ENCODE data around the gene SDF2L1.
"Not testable (repeated sequence)": the region's sequence is repeated elsewhere in the genome, so short reads cannot be mapped to it uniquely, and the experiment has no call there.

SDF2L1 gene

GRCh38 chr22:21692856-21693255 is 50.8 kb downstream of the SDF2L1 start:
- H3K79me2 ChIP-seq (ENCODE audit: control insufficient read depth, insufficient read depth, low read length, unreplicated experiment); H3K4me3 ChIP-seq (ENCODE audit: low read depth, low read length); H2AFZ ChIP-seq (ENCODE audit: low read length, unreplicated experiment); H3K27me3 ChIP-seq (ENCODE audit: insufficient read depth, low read length); H3K4me1 ChIP-seq (ENCODE audit: control insufficient read depth, insufficient read depth, low read length, unreplicated experiment); H3K36me3 ChIP-seq (ENCODE audit: insufficient read depth, low read length); H3K27ac ChIP-seq (ENCODE audit: low read depth, low read length): not testable (repeated sequence)

- no peaks in the 10 kb centered on the region for H3K4me1 ChIP-seq (ENCODE audit: control insufficient read depth, insufficient read depth, low read length, unreplicated experiment)
Measured at GRCh38 chr22:21693333-21693998, 51.4 kb downstream of the SDF2L1 start.

More at GRCh38 chr22:21693333-21693998, 51.4 kb downstream of the SDF2L1 start:
- Histone ChIP-seq H3K79me2 (ENCODE audit: control insufficient read depth, insufficient read depth, low read length, unreplicated experiment) (no peaks in the 10 kb centered on the region), H3K27ac (ENCODE audit: low read depth, low read length) (no peak overlapping the region), H3K4me3 (ENCODE audit: low read depth, low read length) (no peak overlapping the region), H3K36me3 (ENCODE audit: insufficient read depth, low read length) (no peaks in the 10 kb centered on the region), H3K27me3 (ENCODE audit: insufficient read depth, low read length) (no peaks in the 10 kb centered on the region), H2AFZ (ENCODE audit: low read length, unreplicated experiment) (no peak overlapping the region)
